Measurements from ENCODE around the gene RBPJL.

DNA sequence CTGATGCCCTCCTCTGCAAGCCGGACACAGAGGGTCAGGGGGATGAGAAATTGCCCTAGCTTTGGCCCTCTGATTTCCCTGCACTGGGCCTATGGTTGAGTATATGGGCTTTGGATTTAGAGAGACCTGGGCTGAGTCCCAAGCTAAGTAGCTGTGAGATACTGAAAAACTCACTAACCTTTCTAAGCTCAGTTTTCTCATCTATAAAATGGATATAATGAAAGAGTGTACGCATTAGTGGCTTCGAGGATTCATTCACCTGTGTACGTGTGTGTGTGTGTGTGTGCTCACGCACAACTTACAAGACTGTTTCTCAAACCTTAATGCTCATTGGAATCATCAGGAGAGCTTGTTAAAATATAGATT lies 12.7 kb upstream of the RBPJL start:
- TF ChIP-seq ARNTL (CRISPR knock-in tag; IDR thresholded peaks at IDR 0.05; ENCODE audit: borderline replicate concordance, low read depth) = no peak
- TF ChIP-seq SNAI2 (CRISPR knock-in tag; IDR thresholded peaks at IDR 0.05) = no peak
- no peak for TF ChIP-seq PATZ1 (CRISPR knock-in tag; IDR thresholded peaks at IDR 0.05; ENCODE audit: borderline replicate concordance)

Data from SK-N-SH treated with all-trans-retinoic acid at 6 μM for 48 hours (cell line).